Upper lobe of left lung (tissue), 6 donors: ENCODE measurements around the gene PFN2. TPM values are rescaled to one million over a fixed set of nuclear protein-coding genes. Genes with fewer than 3 reads are reported as not detected.
A peak's percentile ranks its signal among the peaks of the same experiment; 100 is the strongest.

ENCODE experiments used
- ATAC-seq, 2 donors: fragments of 200-7000 bp; cut with Tn5 transposase; one replicate each; pipeline ENCODE4 v1.9.1; 2022; ENCODE audit warnings: mild to moderate bottlenecking in 2 of 2, moderate library complexity in 2 of 2; ENCODE audit not compliant: low FRiP score in 2 of 2
- DNase-seq, 2 donors: peaks; one replicate each; pipeline ENCODE4 v3.0.0-alpha.2; 2019 to 2020
- H3K27ac ChIP-seq, 4 donors: fragments of 200-600 bp; sonication (generic); one replicate each; pipeline ENCODE4 v1.5.1; 2016 to 2019
- H3K27me3 ChIP-seq, 4 donors: fragments of 200-600 bp; sonication (generic); one replicate each; pipeline ENCODE4 v1.5.1; 2017 to 2019
- H3K36me3 ChIP-seq, 4 donors: fragments of 200-600 bp; sonication (generic); one replicate each; pipeline ENCODE4 v1.5.1; 2016 to 2019
- H3K4me1 ChIP-seq, 4 donors: fragments of 200-600 bp; sonication (generic); one replicate each; pipeline ENCODE4 v1.5.1; 2018 to 2019
- H3K4me3 ChIP-seq, 4 donors: fragments of 200-600 bp; sonication (generic); one replicate each; pipeline ENCODE4 v1.5.1; 2017 to 2019; ENCODE audit warnings: mild to moderate bottlenecking in 2 of 4, moderate library complexity in 1 of 4
- H3K9me3 ChIP-seq, 4 donors: fragments of 200-600 bp; sonication (generic); one replicate each; pipeline ENCODE4 v1.5.1; 2018 to 2019
- EP300 ChIP-seq, 4 donors: sonication (generic); formaldehyde crosslinking; IDR thresholded peaks; one replicate each; pipeline ENCODE4 v1.5.1; 2017; ENCODE audit warnings: antibody characterized with exemption in 4 of 4, control low read depth in 2 of 4
- POLR2A ChIP-seq, 4 donors: fragments of 450-650 bp; IDR thresholded peaks; one replicate each; pipeline ENCODE4 v1.5.1; 2016 to 2017; ENCODE audit warnings: antibody characterized with exemption in 4 of 4, mild to moderate bottlenecking in 2 of 4
- POLR2AphosphoS5 ChIP-seq, 2 donors: sonication (generic); formaldehyde crosslinking; IDR thresholded peaks; one replicate each; pipeline ENCODE4 v1.5.1; 2017; ENCODE audit warnings: antibody characterized with exemption in 2 of 2
- WGBS, 2 donors: methylation state at CpG; one replicate each; pipeline ENCODE4 v1.1.5; 2017 to 2018; 5-methylcytosine and 5-hydroxymethylcytosine counted together
- total RNA-seq, 6 donors: library from RNA; depleted of rRNA in 4 of 6; stranded (reverse); fragments of >200 nt in 4 of 6; gene quantifications; one replicate each; pipeline versions ENCODE4 v1.1.0 to v1.2.1, GENCODE V29; 2016 to 2021
- TF ChIP-seq, protein P1 (sequence below), 6 experiments: fragments of 450-650 bp in 4 of 6; fragments of 200-600 bp in 2 of 6; sonication (generic) in 2 of 6; IDR thresholded peaks; one replicate each; pipeline ENCODE4 v1.5.1; 2016 to 2019; ENCODE audit warnings: antibody characterized with exemption in 6 of 6
- donor health status: DM: no; HTN: no; CAD: no; lungs with moderate emphysema.
- donor health status: DM: no; HTN: yes; CAD: no; lungs with severe emphysema.

The PFN2 gene, protein sequence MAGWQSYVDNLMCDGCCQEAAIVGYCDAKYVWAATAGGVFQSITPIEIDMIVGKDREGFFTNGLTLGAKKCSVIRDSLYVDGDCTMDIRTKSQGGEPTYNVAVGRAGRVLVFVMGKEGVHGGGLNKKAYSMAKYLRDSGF
- total RNA-seq, result 10 to 100 TPM in 4 of 6 donors, 1 to 10 TPM in 2; 6.3 to 38.5 (median 16.8) TPM

DNA sequence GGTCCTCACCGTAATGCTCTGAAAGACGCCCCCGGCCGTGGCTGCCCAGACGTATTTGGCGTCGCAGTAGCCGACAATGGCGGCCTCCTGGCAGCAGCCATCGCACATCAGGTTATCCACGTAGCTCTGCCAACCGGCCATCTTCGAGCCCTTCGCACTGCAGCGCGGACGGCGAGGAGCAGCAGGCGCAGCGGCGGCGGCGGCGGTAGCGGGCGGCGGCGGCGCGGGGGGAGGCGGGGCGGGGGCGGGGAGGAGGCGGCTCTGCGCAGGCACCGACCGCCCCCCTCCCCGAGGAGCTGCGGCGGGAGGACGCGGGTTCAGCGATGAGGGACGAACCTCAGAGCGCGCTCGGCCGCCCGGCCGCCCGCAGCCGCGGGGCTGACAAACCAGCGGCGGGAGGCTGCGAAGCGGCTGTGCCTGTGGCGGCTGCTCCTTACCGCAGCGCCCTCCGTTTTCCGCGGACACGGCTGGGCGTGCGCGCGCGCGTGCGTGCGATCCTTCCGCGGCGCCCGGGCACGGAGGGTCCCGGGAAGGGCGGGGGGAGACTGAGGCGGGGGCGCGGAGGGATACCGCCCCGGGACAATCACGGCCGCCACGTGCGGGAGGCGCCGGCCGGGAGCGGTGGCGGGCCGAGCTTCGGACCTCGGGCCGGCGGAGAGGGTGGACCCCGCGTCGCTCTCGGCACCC, at the start of gene PFN2:
Gene PFN2 (minus strand): TSS at position 180 of the 687 bp plus-strand sequence. CDS start 39 bp downstream, at position 141.
- Histone ChIP-seq H3K27ac (peak within 1 kb of the TSS; percentile 47 to 87 (median 60)), H3K4me3 (peak within 1 kb of the TSS; percentile 71 to 84 (median 80)), H3K9me3 (no peaks in the 10 kb centered on the region), H3K4me1 (peaks cover 4 to 29% (median 10%) of the 10 kb centered on the region in 4 donors), H3K27me3 (peaks cover 0 to 7% (median 2%) of the 10 kb centered on the region in 4 donors), H3K36me3 (no peaks in the 10 kb centered on the region)
- DNase-seq (peak; percentile 48 to 93), ATAC-seq (peak; percentile 36 to 90)
- WGBS, 2 donors, result 0% methylated on average over 18 of the region's 102 CpGs; no CpG with 5 or more reads in 1 of the 2 donors
- no peak for TF ChIP-seq EP300 (IDR thresholded peaks at IDR 0.05)
- TF ChIP-seq POLR2A (IDR thresholded peaks at IDR 0.05), result peak in 1 of 4 donors; percentile 21
- TF ChIP-seq, protein P1, sequence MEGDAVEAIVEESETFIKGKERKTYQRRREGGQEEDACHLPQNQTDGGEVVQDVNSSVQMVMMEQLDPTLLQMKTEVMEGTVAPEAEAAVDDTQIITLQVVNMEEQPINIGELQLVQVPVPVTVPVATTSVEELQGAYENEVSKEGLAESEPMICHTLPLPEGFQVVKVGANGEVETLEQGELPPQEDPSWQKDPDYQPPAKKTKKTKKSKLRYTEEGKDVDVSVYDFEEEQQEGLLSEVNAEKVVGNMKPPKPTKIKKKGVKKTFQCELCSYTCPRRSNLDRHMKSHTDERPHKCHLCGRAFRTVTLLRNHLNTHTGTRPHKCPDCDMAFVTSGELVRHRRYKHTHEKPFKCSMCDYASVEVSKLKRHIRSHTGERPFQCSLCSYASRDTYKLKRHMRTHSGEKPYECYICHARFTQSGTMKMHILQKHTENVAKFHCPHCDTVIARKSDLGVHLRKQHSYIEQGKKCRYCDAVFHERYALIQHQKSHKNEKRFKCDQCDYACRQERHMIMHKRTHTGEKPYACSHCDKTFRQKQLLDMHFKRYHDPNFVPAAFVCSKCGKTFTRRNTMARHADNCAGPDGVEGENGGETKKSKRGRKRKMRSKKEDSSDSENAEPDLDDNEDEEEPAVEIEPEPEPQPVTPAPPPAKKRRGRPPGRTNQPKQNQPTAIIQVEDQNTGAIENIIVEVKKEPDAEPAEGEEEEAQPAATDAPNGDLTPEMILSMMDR (IDR thresholded peaks at IDR 0.05), result no peak
- TF ChIP-seq POLR2AphosphoS5 (IDR thresholded peaks at IDR 0.05), result peak in 1 of 2 donors; percentile 10

DNA sequence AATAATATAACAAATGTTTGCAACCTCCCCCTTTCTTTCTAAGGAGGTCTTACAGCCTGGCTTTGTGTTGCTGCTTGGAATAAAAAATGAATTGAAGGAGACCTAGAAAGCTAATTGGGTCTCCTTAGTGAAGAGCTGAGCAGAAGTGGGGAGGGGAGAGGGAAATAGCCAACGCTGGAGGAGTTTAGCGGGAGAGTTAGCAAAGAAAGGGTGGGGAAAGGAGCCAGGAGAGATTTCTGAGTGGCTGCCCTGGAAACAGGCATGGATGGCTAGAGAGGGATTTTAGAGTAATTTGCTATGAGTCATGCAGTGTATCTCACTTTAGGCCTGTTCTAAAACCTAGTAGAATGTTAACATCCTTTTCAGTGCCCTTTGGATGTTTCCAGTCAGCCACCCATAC, 45.2 kb upstream of the PFN2 start:
- no peaks in the 10 kb centered on the region for H3K36me3 ChIP-seq
- no peaks in the 10 kb centered on the region for H3K27me3 ChIP-seq
- WGBS, 2 donors, result 72 to 81% methylated on average over 2 of the region's 2 CpGs
- no peak overlapping the region for H3K27ac ChIP-seq
- DNase-seq (no peak), ATAC-seq (no peak)
- no peaks in the 10 kb centered on the region for H3K9me3 ChIP-seq
- H3K4me1 ChIP-seq, result no peaks in the 10 kb centered on the region
- TF ChIP-seq POLR2AphosphoS5 (IDR thresholded peaks at IDR 0.05) (no peak), EP300 (IDR thresholded peaks at IDR 0.05) (no peak), POLR2A (IDR thresholded peaks at IDR 0.05) (no peak)
- TF ChIP-seq, protein P1 (IDR thresholded peaks at IDR 0.05), result no peak
- H3K4me3 ChIP-seq, result no peak overlapping the region

DNA sequence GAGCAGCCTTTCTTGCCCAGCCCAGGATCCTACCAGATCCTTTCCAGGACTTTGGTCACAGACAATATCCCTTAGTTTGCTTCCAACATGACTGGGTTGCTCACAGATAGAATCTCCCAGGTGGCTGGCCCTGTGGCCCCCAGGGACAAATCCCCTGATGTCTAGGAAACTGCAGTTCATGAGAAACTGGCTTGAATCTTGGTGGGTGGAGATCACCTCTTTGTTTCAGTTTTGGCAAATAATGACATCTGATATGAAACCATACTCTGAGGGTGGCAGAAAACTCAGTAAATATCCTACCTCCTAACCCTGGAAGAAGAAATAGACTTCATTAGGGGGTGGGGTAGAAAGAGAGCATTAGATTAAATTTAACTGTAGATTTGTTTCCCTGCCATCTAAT, 44.1 kb upstream of the PFN2 start:
- no peak for DNase-seq
- H3K4me1 ChIP-seq, result no peaks in the 10 kb centered on the region
- H3K36me3 ChIP-seq, result no peaks in the 10 kb centered on the region
- no peak overlapping the region for H3K27ac ChIP-seq
- H3K4me3 ChIP-seq, result no peak overlapping the region
- H3K9me3 ChIP-seq, result no peaks in the 10 kb centered on the region
- TF ChIP-seq POLR2A (IDR thresholded peaks at IDR 0.05) (no peak), POLR2AphosphoS5 (IDR thresholded peaks at IDR 0.05) (no peak), EP300 (IDR thresholded peaks at IDR 0.05) (no peak)
- TF ChIP-seq, protein P1 (IDR thresholded peaks at IDR 0.05), result no peak
- H3K27me3 ChIP-seq, result no peaks in the 10 kb centered on the region
- ATAC-seq, result no peak

DNA sequence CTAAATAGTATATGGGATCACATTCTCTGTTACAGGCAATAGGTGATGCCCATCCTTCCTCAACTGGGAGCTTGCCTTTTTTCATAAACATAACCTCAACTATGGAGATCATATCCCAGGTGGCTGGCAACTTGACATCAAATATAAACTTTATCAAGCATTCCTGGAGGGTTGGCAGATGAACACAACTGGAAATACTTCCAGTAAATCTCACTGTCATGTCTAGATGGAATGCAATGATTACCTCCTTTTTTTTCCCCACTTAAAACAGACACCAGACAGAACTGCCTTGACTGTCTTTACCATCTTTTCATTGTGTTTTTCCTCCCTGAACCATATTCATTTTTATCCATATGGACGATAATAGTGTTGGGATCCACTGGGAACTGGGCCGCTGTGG, 43.1 kb upstream of the PFN2 start:
- 93 to 97% methylated on average over 2 of the region's 2 CpGs for WGBS, 2 donors
- ATAC-seq (no peak), DNase-seq (no peak)
- H3K36me3 ChIP-seq, result no peaks in the 10 kb centered on the region
- H3K4me1 ChIP-seq, result no peaks in the 10 kb centered on the region
- H3K4me3 ChIP-seq, result no peak overlapping the region
- no peaks in the 10 kb centered on the region for H3K9me3 ChIP-seq
- TF ChIP-seq EP300 (IDR thresholded peaks at IDR 0.05) (no peak), POLR2AphosphoS5 (IDR thresholded peaks at IDR 0.05) (no peak)
- TF ChIP-seq, protein P1 (IDR thresholded peaks at IDR 0.05), result no peak
- no peak overlapping the region for H3K27ac ChIP-seq
- no peaks in the 10 kb centered on the region for H3K27me3 ChIP-seq

DNA sequence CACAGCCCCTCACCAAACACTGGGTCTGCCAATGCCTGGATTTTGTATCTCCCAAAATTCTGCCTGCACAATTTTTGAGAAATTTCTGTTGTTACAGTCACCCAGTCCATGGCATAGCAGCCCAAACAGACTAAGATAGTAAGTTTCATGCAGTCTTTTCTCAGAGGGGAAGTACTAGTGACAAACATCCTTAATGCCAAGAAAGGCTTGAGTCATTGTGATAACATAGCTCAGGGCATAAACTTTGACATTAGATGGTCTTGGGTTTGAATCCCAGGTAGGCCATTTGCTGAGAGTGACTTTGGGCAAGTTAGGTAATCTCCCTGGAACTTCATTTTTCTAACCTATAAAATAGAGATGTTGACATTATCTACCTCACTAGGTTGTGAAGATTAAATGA, 36.1 kb upstream of the PFN2 start:
- ATAC-seq (no peak), DNase-seq (no peak)
- no peaks in the 10 kb centered on the region for H3K4me1 ChIP-seq
- TF ChIP-seq POLR2A (IDR thresholded peaks at IDR 0.05), result no peak
- TF ChIP-seq, protein P1 (IDR thresholded peaks at IDR 0.05), result no peak
- TF ChIP-seq POLR2AphosphoS5 (IDR thresholded peaks at IDR 0.05), result no peak
- TF ChIP-seq EP300 (IDR thresholded peaks at IDR 0.05), result no peak
- H3K36me3 ChIP-seq, result no peaks in the 10 kb centered on the region
- no peaks in the 10 kb centered on the region for H3K27me3 ChIP-seq
- no peak overlapping the region for H3K4me3 ChIP-seq
- H3K27ac ChIP-seq, result no peak overlapping the region
- no peaks in the 10 kb centered on the region for H3K9me3 ChIP-seq
